SU-DHL-6 (cell line): ENCODE measurements around the gene CRTC2.

Experiments
- CTCF ChIP-seq: fragments of 200-600 bp; sonication (generic); IDR thresholded peaks from one replicate; pipeline ENCODE4 v1.5.1; 2017; ENCODE audit warnings: antibody characterized with exemption, mild to moderate bottlenecking, low read length, moderate library complexity; ENCODE audit not compliant: insufficient read depth, poor library complexity, severe bottlenecking
- EZH2phosphoT487 ChIP-seq: fragments of 200-600 bp; sonication (generic), shearing (Covaris generic); conservative IDR thresholded peaks from 2 replicates; pipeline ENCODE4 v1.6.1; 2018; ENCODE audit warnings: mild to moderate bottlenecking, antibody characterized with exemption, low read length, moderate library complexity, mixed read lengths

GRCh38 chr1:153959454-153959853 lies 1.0 kb upstream of the CRTC2 start:
- TF ChIP-seq EZH2phosphoT487 (no peak), CTCF (no peak)
